HFFc6 (cell line): ENCODE results near the gene RCL1. TPM values are rescaled to one million over a fixed set of nuclear protein-coding genes. Genes with fewer than 3 reads are reported as not detected.
"Not testable (repeated sequence)": the region's sequence is repeated elsewhere in the genome, so short reads cannot be mapped to it uniquely, and the experiment has no call there.

ENCODE experiments used
- DNase-seq: peaks from one replicate; pipeline ENCODE4 v3.0.0-alpha.2; 2018
- H3K27ac Mint-ChIP-seq: 2 replicates; pipeline ENCODE4 v1.8.0; 2020; ENCODE audit warnings: mild to moderate bottlenecking, mixed read lengths
- H3K27me3 Mint-ChIP-seq: 2 replicates; pipeline ENCODE4 v1.8.0; 2021; ENCODE audit warnings: mild to moderate bottlenecking, moderate library complexity, mixed read lengths; ENCODE audit not compliant: insufficient read depth
- H3K36me3 Mint-ChIP-seq: 2 replicates; pipeline ENCODE4 v1.8.0; 2021; ENCODE audit warnings: low read depth, mixed read lengths
- H3K4me1 Mint-ChIP-seq: 2 replicates; pipeline ENCODE4 v1.8.0; 2020; ENCODE audit warnings: low read depth, mixed read lengths
- H3K4me3 Mint-ChIP-seq: 2 replicates; pipeline ENCODE4 v1.8.0; 2020; ENCODE audit warnings: mild to moderate bottlenecking, moderate library complexity, mixed read lengths
- H3K9me3 Mint-ChIP-seq: 2 replicates; pipeline ENCODE4 v1.8.0; 2020; ENCODE audit warnings: mild to moderate bottlenecking, mixed read lengths
- total RNA-seq, 6 experiments: library from RNA; stranded (reverse); fragmentation: NEBNext Ultra II Directional; extraction: Animal tissue kit (Norgen Biotek cat#: 25700); gene quantifications; 2 replicates in 1 of 6; 3 replicates in 5 of 6; pipeline ENCODE4 v1.2.3, GENCODE V29; 2021
- TF ChIP-seq, protein P1 (sequence below): fragments of 200-600 bp; sonication (generic); IDR thresholded peaks from 2 replicates; pipeline ENCODE4 v1.5.0; 2021; ENCODE audit warnings: antibody characterized with exemption, mild to moderate bottlenecking

Gene RCL1
- total RNA-seq, 6 experiments from 2014 or later: 7.4 to 9.8 (median 8.1) TPM

DNA sequence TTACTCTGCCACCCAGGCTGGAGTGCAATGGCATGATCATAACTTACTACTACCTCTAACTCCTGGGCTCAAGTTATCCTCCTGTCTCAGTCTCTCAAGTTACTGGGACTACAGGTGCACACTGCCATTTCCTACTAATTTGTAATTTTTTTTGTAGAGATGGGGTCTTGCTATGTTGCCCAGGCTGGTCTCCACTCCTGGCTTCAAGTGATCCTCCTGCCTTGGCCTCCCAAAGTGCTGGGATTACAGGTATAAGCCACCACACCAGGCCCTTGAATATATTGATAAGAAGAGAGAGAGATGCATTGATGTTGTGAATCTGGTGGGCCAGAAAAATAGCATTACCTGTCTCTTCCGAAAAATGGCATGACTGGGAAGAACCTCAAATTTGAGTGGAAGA, 21.0 kb upstream of the RCL1 start:
- Mint-ChIP-seq H3K4me3 (no peak overlapping the region), H3K36me3 (no peaks in the 10 kb centered on the region), H3K27me3 (no peaks in the 10 kb centered on the region; the same call in none of the 2 replicates), H3K4me1 (peaks cover 8% of the 10 kb centered on the region; the same call in 1 of the 2 replicates), H3K27ac (no peak overlapping the region), H3K9me3 (no peaks in the 10 kb centered on the region)
- TF ChIP-seq, protein P1, sequence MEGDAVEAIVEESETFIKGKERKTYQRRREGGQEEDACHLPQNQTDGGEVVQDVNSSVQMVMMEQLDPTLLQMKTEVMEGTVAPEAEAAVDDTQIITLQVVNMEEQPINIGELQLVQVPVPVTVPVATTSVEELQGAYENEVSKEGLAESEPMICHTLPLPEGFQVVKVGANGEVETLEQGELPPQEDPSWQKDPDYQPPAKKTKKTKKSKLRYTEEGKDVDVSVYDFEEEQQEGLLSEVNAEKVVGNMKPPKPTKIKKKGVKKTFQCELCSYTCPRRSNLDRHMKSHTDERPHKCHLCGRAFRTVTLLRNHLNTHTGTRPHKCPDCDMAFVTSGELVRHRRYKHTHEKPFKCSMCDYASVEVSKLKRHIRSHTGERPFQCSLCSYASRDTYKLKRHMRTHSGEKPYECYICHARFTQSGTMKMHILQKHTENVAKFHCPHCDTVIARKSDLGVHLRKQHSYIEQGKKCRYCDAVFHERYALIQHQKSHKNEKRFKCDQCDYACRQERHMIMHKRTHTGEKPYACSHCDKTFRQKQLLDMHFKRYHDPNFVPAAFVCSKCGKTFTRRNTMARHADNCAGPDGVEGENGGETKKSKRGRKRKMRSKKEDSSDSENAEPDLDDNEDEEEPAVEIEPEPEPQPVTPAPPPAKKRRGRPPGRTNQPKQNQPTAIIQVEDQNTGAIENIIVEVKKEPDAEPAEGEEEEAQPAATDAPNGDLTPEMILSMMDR: no peak
- DNase-seq: no peak

DNA sequence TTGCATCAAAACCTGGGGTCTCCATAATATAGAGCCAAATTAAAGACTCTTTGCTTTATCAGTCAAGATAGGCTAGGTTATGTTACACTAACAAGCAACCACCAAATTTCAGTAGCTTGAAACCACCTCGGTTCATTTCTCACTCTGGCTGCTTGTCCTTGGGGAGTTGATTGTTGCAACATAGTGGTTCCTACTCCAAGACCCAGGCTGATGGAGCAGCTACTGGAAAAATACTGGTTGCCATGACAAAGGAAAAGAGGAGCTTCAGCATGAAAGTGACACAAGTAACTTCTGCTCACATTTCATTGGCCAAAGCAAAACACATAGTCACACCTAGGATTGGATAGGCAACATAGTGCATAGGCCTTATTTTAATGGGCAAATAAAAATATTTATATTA, 18.5 kb upstream of the RCL1 start:
- Mint-ChIP-seq H3K27me3 (peaks cover 4% of the 10 kb centered on the region), H3K9me3 (no peaks in the 10 kb centered on the region), H3K36me3 (no peaks in the 10 kb centered on the region), H3K4me1 (peaks cover 5% of the 10 kb centered on the region; the same call in 1 of the 2 replicates), H3K4me3 (no peak overlapping the region), H3K27ac (no peak overlapping the region)
- TF ChIP-seq, protein P1: no peak
- DNase-seq: no peak

DNA sequence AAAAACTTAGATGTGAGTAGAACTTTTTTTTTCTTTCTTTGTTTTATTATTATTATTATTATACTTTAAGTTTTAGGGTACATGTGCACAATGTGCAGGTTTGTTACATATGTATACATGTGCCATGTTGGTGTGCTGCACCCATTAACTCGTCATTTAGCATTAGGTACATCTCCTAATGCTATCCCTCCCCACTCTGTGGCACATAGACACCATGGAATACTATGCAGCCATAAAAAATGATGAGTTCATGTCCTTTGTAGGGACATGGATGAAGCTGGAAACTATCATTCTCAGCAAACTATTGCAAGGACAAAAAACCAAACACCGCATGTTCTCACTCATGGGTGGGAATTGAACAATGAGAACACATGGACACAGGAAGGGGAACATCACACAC, 17.8 kb upstream of the RCL1 start:
- not testable (repeated sequence) for H3K4me3 Mint-ChIP-seq, H3K36me3 Mint-ChIP-seq, H3K4me1 Mint-ChIP-seq, H3K27ac Mint-ChIP-seq, H3K9me3 Mint-ChIP-seq, DNase-seq
- H3K27me3 Mint-ChIP-seq: peaks cover 11% of the 10 kb centered on the region

DNA sequence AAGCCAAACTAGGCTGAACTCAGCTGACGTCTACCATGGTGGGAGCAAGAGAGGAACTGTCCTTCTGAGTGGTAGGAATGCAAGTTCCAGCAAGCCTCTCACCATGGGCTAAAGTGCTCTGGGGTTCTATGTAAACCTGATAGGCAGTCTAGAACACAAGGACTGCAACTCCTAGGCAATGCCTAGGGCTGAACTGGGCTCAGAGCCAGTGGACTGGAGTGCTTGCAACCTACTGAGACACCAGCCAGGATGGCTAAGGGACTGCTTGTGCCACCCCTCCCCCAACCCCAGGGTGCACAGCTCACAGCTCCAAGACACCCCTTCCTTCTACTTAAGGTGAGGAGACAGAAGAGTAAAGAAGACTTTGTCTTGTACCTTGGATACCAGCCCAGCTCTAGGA, 12.1 kb upstream of the RCL1 start:
- DNase-seq: no peak
- H3K4me1 Mint-ChIP-seq: no peaks in the 10 kb centered on the region
- no peak overlapping the region for H3K27ac Mint-ChIP-seq
- TF ChIP-seq, protein P1: no peak
- H3K4me3 Mint-ChIP-seq: no peak overlapping the region
- no peaks in the 10 kb centered on the region for H3K9me3 Mint-ChIP-seq
- H3K36me3 Mint-ChIP-seq: no peaks in the 10 kb centered on the region
- H3K27me3 Mint-ChIP-seq: peaks cover 30% of the 10 kb centered on the region

DNA sequence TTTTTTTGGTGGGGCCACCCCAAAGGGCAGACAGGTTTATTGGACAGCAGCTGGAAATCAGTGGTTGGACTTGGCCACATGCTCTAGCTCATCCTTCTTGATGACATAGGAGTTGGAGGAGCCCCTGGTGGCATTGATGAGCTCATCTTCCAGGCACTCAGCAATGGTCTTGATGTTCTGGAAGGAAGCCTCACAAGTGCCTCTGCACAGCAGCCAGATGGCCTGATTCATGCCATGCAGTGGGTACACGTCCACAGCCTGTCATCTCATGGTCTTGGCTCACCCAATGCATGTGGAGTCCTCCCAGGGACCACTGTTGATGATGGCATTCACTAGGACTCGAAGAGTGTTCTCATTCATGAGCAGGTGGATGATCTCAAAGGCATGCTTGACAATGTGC, 11.3 kb upstream of the RCL1 start:
- no peaks in the 10 kb centered on the region for H3K36me3 Mint-ChIP-seq
- TF ChIP-seq, protein P1: no peak
- no peak overlapping the region for H3K4me3 Mint-ChIP-seq
- no peaks in the 10 kb centered on the region for H3K4me1 Mint-ChIP-seq
- H3K27ac Mint-ChIP-seq: no peak overlapping the region
- H3K9me3 Mint-ChIP-seq: no peaks in the 10 kb centered on the region
- no peak for DNase-seq
- peaks cover 30% of the 10 kb centered on the region for H3K27me3 Mint-ChIP-seq

DNA sequence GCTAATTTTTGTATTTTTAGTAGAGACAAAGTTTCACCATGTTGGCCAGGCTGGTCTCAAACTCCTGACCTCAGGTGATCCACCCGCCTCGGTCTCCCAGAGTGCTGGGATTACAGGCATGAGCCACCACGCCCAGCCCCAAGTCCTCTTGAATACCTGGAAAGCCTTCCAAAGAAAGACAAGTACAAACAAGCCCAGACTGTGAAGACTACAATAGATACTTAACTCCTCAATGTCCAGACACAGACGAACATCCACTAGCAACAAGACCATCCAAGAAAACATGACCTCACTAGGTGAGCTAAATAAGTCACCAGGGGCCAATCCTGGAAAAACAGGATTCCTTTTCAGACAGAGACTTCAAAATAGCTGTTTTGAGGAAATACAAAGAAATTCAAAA, 9.6 kb upstream of the RCL1 start:
- not testable (repeated sequence) for DNase-seq, H3K36me3 Mint-ChIP-seq, H3K4me3 Mint-ChIP-seq, H3K4me1 Mint-ChIP-seq, H3K9me3 Mint-ChIP-seq, H3K27ac Mint-ChIP-seq
- peaks cover 26% of the 10 kb centered on the region for H3K27me3 Mint-ChIP-seq

DNA sequence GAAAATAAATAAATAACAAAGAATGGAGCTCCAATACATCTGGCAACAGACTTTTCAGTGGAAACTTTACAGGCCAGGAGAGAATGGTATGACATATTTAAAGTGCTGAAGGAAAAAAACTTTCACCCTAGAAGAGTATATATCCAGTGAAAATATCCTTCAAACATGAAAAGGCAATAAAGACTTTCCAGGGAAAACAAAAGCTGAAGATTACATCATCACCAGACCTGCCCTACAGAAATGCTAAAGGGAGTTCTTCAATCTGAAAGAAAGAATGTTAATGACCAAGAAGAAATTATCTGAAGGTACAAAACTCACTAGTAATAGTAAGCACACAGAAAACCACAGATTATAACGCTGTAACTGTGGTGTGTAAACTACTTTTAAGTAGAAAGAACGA, 8.3 kb upstream of the RCL1 start:
- Mint-ChIP-seq H3K4me1 (no peaks in the 10 kb centered on the region), H3K27me3 (peaks cover 25% of the 10 kb centered on the region), H3K27ac (no peak overlapping the region), H3K4me3 (no peak overlapping the region), H3K9me3 (no peaks in the 10 kb centered on the region), H3K36me3 (no peaks in the 10 kb centered on the region)
- TF ChIP-seq, protein P1: no peak
- no peak for DNase-seq
